COR-L47 (cell line): ENCODE data around the gene TENM3.

Experiments used
- DNase-seq: peaks from one replicate; lab custom pipeline; 2025; lab: John Stamatoyannopoulos, UW

Gene TENM3

DNA sequence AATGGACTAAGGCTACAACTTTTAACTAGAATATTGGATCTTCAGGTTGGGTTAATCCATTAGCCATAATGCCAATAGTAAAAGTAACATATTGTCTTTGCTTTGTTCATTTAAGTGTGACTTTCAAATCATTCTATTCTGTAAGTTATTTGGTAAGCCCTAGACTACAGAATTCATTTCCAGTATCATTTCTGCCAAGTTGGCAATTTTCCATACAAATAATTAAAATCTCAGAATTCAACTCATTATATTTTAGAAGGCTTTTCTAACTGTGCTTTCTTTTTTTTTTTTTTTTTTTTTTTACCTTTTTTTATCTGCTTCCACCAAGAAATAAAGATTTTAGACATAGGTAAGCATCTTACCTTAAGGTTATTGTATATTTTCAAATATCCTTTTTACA is 500.6 kb downstream of the TENM3 start:
- no peak for DNase-seq

GRCh38 chr4:182745237-182745636 is 502.0 kb downstream of the TENM3 start:
- DNase-seq, result peak; percentile 86

DNA sequence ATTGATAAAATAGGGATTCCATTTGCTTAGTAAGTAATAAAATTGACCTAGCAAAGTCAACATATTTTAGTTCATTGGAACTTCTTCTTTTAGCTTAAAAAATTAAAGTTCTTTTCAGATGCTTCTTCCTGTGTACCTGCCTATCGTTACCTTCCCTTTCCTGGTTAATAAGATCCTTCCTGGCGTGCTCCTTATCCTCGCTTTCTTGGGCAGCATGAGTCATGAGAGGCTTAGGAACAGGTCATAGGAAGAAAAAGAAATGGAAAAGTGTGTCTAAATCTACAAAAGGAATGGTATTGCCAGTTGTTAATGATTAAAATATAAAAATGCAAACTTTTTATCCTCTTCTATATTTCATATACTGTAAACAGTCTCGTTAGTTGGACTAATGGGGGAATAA is 503.7 kb downstream of the TENM3 start:
- DNase-seq, result no peak

- DNase-seq, result no peak
Observed at GRCh38 chr4:182748283-182748682, 505.1 kb downstream of the TENM3 start.

GRCh38 chr4:182748949-182749348 is 505.7 kb downstream of the TENM3 start:
- no peak for DNase-seq

DNA sequence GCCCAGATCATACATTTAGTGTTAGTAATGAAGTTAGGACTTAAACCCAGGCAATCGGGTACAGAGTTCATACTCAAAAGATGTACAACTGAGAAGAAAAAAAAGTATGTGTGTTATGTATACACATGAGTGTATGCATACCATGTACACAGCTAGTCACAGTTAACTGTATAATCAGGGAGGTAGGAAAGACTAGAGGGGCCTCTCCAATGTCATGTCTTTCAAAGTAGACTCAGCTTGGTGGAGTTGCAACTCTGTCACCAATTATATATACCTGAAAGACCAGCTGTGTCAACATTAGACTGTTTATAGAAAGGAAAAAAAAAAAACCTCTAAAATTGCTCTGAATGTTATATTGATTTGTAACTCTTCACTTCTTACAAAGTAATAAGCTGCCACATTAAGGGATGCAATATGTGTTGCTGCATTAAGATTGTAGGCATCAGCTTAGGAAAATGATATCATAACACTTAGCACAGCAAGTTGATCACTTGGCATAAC is 506.5 kb downstream of the TENM3 start:
- DNase-seq, result peak; percentile 76

DNA sequence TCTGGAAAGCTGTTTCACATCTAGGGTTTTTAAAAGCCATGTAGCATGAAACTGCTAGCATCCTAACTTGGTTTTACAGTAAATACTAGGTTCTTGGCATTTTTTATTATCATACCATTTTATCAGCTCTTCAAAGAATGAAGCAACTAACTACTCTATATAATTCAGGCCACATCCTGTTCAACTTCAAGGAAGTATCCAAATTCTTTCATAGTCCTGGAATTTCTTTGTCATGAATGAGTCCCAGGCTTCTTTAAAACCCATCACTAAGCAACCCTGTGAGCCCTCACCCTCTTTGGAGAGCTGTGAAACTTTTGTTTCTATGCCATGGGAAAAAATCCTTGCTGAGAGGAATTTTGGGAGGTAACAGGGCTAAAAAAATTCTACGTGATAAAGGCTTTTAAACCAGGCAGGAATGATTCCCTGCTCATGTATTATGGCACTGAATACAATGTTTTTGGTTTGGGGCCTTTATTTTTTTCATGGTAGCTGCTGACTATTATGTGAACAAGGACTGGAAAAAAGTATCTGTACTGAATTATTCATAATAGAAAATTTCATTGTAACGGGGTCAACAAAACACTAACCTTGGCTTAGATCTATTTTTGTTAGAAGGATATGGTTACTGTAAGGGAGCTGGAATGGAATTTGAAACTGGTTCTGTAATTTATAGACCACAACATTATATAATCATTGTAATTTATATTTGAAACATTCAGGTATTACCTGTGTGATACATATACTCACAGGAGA is 509.1 kb downstream of the TENM3 start:
- no peak for DNase-seq

DNA sequence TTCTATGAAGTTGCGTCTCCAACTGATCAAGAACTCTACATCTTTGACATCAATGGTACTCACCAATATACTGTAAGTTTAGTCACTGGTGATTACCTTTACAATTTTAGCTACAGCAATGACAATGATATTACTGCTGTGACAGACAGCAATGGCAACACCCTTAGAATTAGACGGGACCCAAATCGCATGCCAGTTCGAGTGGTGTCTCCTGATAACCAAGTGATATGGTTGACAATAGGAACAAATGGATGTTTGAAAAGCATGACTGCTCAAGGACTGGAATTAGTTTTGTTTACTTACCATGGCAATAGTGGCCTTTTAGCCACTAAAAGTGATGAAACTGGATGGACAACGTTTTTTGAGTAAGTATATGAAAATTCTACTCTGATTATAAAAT is 511.7 kb downstream of the TENM3 start:
- DNase-seq, result no peak

GRCh38 chr4:182756161-182756690 is 513.0 kb downstream of the TENM3 start:
- DNase-seq, result no peak

DNA sequence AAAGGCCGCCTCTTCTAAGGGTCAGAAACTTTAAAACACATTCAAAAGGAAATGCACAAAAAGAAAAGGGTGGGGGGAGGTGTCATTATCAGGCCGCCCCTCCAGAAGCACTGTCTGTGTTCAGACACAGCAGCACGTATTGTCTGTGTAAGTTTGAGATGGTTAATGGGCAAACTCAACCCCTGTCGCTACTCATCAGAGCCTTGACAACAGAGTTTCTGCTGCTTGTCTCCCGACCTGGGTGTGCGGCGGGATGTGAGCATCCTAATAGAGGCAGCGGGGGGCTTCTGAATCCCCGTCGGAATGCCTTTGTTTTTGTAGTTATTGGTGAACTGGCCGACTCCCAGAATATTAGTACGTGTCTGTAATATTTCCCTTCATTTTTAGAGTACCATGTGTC is 515.1 kb downstream of the TENM3 start:
- DNase-seq, result no peak

DNA sequence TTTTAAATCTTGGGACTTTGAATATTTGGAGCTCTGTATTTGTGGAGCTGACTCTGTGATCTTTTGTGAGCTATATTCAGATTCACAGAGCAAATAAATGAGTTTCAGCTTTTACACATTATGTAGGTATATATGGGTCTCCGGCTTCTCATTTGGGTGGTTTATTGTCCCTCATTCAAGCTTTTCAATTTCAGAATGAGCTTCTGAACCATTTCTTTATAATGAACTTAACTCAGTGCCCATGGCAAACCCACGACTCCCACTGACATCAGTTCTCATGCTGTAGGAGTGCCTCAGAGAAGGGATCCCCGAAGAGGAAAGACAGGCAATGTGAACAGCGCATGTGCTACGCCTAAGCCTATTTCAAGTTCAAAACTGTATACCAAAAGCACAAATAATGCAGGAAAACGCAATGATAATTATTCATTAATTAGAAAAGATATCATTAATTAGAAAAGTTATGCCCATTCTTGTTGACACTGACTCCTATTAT is 517.4 kb downstream of the TENM3 start:
- DNase-seq, result no peak

DNA sequence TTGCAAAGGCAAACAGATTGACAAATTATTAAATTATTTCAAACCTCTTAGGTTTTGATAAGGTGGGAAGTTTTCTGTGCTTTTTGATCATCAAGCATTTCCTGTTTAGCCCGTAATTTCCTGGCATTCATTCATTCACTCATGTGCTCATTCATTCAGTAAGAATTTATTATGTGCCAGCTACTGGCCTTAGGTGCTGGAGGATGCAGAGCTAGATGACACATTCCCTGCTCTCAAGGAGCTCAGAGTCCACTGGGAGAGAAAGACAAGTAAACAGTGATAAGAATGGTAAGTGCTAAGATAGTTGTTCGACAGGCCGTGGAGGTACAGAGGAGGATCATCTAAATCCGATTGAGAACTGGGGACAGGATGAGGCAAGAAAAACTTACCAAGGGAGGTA is 520.9 kb downstream of the TENM3 start:
- no peak for DNase-seq

DNA sequence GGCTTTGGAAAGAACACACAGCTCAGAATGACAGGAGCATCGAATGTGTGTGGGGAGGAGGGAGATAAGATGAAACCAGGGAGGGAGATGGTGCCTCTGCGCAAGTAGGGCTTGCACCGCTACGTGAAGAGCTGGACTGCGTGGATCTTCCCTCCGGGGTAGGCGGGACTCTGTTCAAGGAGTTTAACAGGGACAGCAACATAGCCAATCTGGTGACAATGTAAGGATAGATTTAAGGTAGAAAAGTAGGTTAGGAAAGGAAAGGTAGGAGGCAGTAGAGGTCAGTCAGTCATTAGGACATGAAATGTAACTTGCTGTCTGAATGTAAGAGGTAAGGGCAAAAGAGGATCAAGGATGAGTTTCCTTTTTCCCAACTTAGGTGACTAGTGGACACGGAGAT is 521.4 kb downstream of the TENM3 start:
- no peak for DNase-seq

GRCh38 chr4:182765987-182766856 is 523.0 kb downstream of the TENM3 start:
- no peak for DNase-seq

GRCh38 chr4:182766857-182767250 is 523.7 kb downstream of the TENM3 start:
- no peak for DNase-seq

GRCh38 chr4:182768838-182769237 is 525.6 kb downstream of the TENM3 start:
- DNase-seq, result no peak

DNA sequence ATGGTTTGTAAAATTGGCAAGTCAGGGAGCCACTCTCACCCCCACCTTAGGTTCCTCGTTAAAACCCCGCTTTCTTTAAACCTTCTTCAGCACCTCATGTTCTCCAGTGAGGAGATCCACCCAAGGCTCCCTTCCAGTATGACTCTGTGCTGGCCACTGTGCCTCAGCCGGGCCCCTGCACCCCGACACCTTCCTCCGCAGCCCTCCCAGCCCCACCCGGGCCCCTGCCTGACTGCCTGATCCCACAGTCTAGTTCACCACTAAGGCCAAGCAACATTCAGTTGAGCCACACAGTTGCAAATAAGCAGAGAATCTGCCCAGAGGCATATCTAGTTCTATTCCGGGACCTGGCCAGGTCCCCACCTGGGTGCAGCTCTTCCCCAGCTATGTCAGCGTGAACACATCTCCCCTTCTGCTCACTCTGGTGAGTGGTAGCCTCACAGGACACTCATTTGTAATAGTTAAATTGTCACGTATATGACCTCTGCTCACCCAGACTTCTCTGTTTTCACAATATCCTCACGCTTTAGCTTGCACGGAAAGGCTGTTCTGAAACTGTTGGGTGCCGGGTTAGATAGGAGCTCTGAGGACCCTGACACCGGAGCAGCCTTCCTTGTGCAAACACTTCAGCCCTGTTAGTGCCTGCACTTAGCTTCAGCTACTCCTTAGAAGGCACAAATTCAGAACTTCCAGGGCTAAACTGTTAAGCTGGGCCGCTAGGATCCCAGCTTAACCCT is 527.2 kb downstream of the TENM3 start:
- no peak for DNase-seq

- DNase-seq, result no peak
Observed at GRCh38 chr4:182770996-182771514, 527.9 kb downstream of the TENM3 start.

GRCh38 chr4:182775075-182775474 is 531.9 kb downstream of the TENM3 start:
- DNase-seq, result no peak

- peak; percentile 17 for DNase-seq
Observed at GRCh38 chr4:182776376-182777105, 533.3 kb downstream of the TENM3 start.
